Fibroblast of lung (primary cell): Measurements from ENCODE around the gene FERMT2.

Experiments used
- CTCF ChIP-seq, 2 donors: IDR thresholded peaks in 1 of 2; conservative IDR thresholded peaks in 1 of 2; 1 replicate in 1 of 2; 2 replicates in 1 of 2; pipeline ENCODE4 v1.5.1; 2011 to 2012; ENCODE audit warnings: low read length in 2 of 2, control low read depth in 1 of 2, inconsistent platforms in 1 of 2, low read depth in 1 of 2, mild to moderate bottlenecking in 1 of 2
- EZH2 ChIP-seq: IDR thresholded peaks from 2 replicates; pipeline ENCODE4 v1.5.1; 2012; ENCODE audit warnings: low read length, control low read depth, mild to moderate bottlenecking; ENCODE audit errors: missing control alignments

GRCh38 chr14:52911904-52912303 lies 38.9 kb downstream of the FERMT2 start:
- TF ChIP-seq CTCF (conservative IDR thresholded peaks at IDR 0.05 in 1 of 2, IDR thresholded peaks at IDR 0.05 in 1 of 2; ENCODE audit: low read depth in 1 of 2, low read length in 2 of 2): no peak
- TF ChIP-seq EZH2: no peak
